Mesenchymal stem cell (in vitro differentiated cells and primary cell): Measurements from ENCODE around the gene ARHGEF5.
"Not testable (repeated sequence)": the region's sequence is repeated elsewhere in the genome, so short reads cannot be mapped to it uniquely, and the experiment has no call there.

Source experiments
- DNase-seq: peaks from one replicate; pipeline ENCODE4 v3.0.0-alpha.2; 2013
- H2AFZ ChIP-seq: one replicate; pipeline ENCODE4 v1.6.1; 2013; ENCODE audit warnings: low read depth, mild to moderate bottlenecking, control low read depth, inconsistent platforms, low read length, moderate library complexity
- H2AK5ac ChIP-seq: 2 replicates; pipeline ENCODE4 v1.6.1; 2013; ENCODE audit warnings: low read length, moderate library complexity, mild to moderate bottlenecking, inconsistent platforms; ENCODE audit not compliant: severe bottlenecking
- H2BK120ac ChIP-seq: one replicate; pipeline ENCODE4 v1.6.1; 2013; ENCODE audit warnings: low read depth, mild to moderate bottlenecking, inconsistent platforms, low read length, moderate library complexity
- H2BK12ac ChIP-seq, 2 experiments: one replicate each; pipeline ENCODE4 v1.6.1; 2013; ENCODE audit warnings: inconsistent platforms in 2 of 2, low read length in 2 of 2, mild to moderate bottlenecking in 2 of 2, moderate library complexity in 2 of 2, control low read depth in 1 of 2
- H2BK15ac ChIP-seq: one replicate; pipeline ENCODE4 v1.6.1; 2013; ENCODE audit warnings: mild to moderate bottlenecking, low read depth, inconsistent platforms; ENCODE audit not compliant: poor library complexity, severe bottlenecking
- H2BK5ac ChIP-seq: 2 replicates; pipeline ENCODE4 v1.6.1; 2013; ENCODE audit warnings: low read depth, mild to moderate bottlenecking, low read length, control low read depth, inconsistent platforms; ENCODE audit not compliant: poor library complexity, severe bottlenecking
- H3K14ac ChIP-seq, 2 experiments: one replicate each; pipeline ENCODE4 v1.6.1; 2013; ENCODE audit warnings: inconsistent platforms in 2 of 2, low read length in 2 of 2, control low read depth in 1 of 2, mild to moderate bottlenecking in 1 of 2, moderate library complexity in 1 of 2
- H3K18ac ChIP-seq, 2 experiments: one replicate each; pipeline ENCODE4 v1.6.1; 2013; ENCODE audit warnings: inconsistent platforms in 2 of 2, low read length in 2 of 2, control low read depth in 1 of 2, low read depth in 1 of 2, mild to moderate bottlenecking in 1 of 2
- H3K23ac ChIP-seq, 2 experiments: one replicate each; pipeline ENCODE4 v1.6.1; 2013; ENCODE audit warnings: inconsistent platforms in 2 of 2, low read length in 2 of 2, mild to moderate bottlenecking in 2 of 2, moderate library complexity in 2 of 2, control low read depth in 1 of 2
- H3K27ac ChIP-seq: 2 replicates; pipeline ENCODE4 v1.5.1; 2013; ENCODE audit warnings: mild to moderate bottlenecking, moderate library complexity, low read length, control low read depth, inconsistent platforms; ENCODE audit not compliant: poor library complexity, severe bottlenecking
- H3K27me3 ChIP-seq, 2 experiments: 2 replicates each; pipeline versions ENCODE4 v1.6.1 to v1.7.0; 2013; ENCODE audit warnings: low read length in 2 of 2, mild to moderate bottlenecking in 2 of 2, moderate library complexity in 2 of 2, control low read depth in 1 of 2, inconsistent platforms in 1 of 2; ENCODE audit not compliant: control insufficient read depth in 1 of 2, insufficient read depth in 1 of 2
- H3K36me3 ChIP-seq, 2 experiments: 2 replicates each; pipeline versions ENCODE4 v1.6.1 to v1.7.0; 2013; ENCODE audit warnings: low read length in 2 of 2, control low read depth in 1 of 2, inconsistent platforms in 1 of 2, low read depth in 1 of 2, mild to moderate bottlenecking in 1 of 2; ENCODE audit not compliant: insufficient read depth in 2 of 2, control insufficient read depth in 1 of 2
- H3K4ac ChIP-seq, 2 experiments: one replicate each; pipeline ENCODE4 v1.6.1; 2013; ENCODE audit warnings: inconsistent platforms in 2 of 2, low read length in 2 of 2, mild to moderate bottlenecking in 2 of 2, moderate library complexity in 2 of 2, control low read depth in 1 of 2, low read depth in 1 of 2
- H3K4me1 ChIP-seq: 2 replicates; pipeline ENCODE4 v1.6.1; 2013; ENCODE audit warnings: low read depth, low read length, control low read depth; ENCODE audit not compliant: control insufficient read depth, insufficient read depth
- H3K4me2 ChIP-seq: 2 replicates; pipeline ENCODE4 v1.6.1; 2013; ENCODE audit warnings: low read length, mild to moderate bottlenecking, inconsistent platforms; ENCODE audit not compliant: poor library complexity, severe bottlenecking
- H3K4me3 ChIP-seq, 2 experiments: 2 replicates each; pipeline versions ENCODE4 v1.5.1 to v1.7.0; 2013; ENCODE audit warnings: low read length in 2 of 2, mild to moderate bottlenecking in 2 of 2, control low read depth in 1 of 2, low read depth in 1 of 2; ENCODE audit not compliant: insufficient read depth in 1 of 2
- H3K79me1 ChIP-seq: replicated peaks from 2 replicates; pipeline ENCODE4 v1.6.1; 2013; ENCODE audit warnings: mild to moderate bottlenecking, control low read depth, low read length, inconsistent platforms; ENCODE audit not compliant: poor library complexity, severe bottlenecking
- H3K9ac ChIP-seq: 2 replicates; pipeline ENCODE4 v1.7.0; 2013; ENCODE audit warnings: mild to moderate bottlenecking, low read length, moderate library complexity
- H3K9me3 ChIP-seq: 2 replicates; pipeline ENCODE4 v1.7.0; 2013; ENCODE audit warnings: mild to moderate bottlenecking, low read length; ENCODE audit not compliant: control insufficient read depth
- H4K8ac ChIP-seq: one replicate; pipeline ENCODE4 v1.6.1; 2013; ENCODE audit warnings: inconsistent platforms, mild to moderate bottlenecking, low read length, moderate library complexity
- H4K91ac ChIP-seq: one replicate; pipeline ENCODE4 v1.6.1; 2013; ENCODE audit warnings: mild to moderate bottlenecking, low read length, inconsistent platforms
- WGBS: methylation state at CpG from one replicate; pipeline ENCODE4 v1.1.7; 2013; ENCODE audit warnings: mixed read lengths; 5-methylcytosine and 5-hydroxymethylcytosine counted together

The ARHGEF5 gene

GRCh38 chr7:144317537-144317936 is 37.7 kb upstream of the ARHGEF5 start:
- H3K18ac ChIP-seq, H2AFZ ChIP-seq, H3K4me1 ChIP-seq, H3K36me3 ChIP-seq, H2BK15ac ChIP-seq, H3K4me3 ChIP-seq, H3K23ac ChIP-seq, H3K14ac ChIP-seq, H2AK5ac ChIP-seq, H2BK12ac ChIP-seq, DNase-seq, H2BK120ac ChIP-seq, H2BK5ac ChIP-seq, H4K8ac ChIP-seq, H3K27ac ChIP-seq, H3K9ac ChIP-seq, H4K91ac ChIP-seq, H3K4me2 ChIP-seq, H3K79me1 ChIP-seq, H3K4ac ChIP-seq, H3K9me3 ChIP-seq, H3K27me3 ChIP-seq: not testable (repeated sequence)
- no CpG with 5 or more reads among the region's 1 CpG for WGBS

- H2AFZ ChIP-seq, H3K9ac ChIP-seq, H3K4me1 ChIP-seq, DNase-seq, H4K91ac ChIP-seq, H2AK5ac ChIP-seq, H3K27ac ChIP-seq, H3K14ac ChIP-seq, H3K4me2 ChIP-seq, H3K23ac ChIP-seq, H3K4ac ChIP-seq, H3K27me3 ChIP-seq, H2BK12ac ChIP-seq, H3K79me1 ChIP-seq, H2BK15ac ChIP-seq, H3K18ac ChIP-seq, H3K9me3 ChIP-seq, H2BK120ac ChIP-seq, H2BK5ac ChIP-seq, H3K36me3 ChIP-seq, H4K8ac ChIP-seq, H3K4me3 ChIP-seq: not testable (repeated sequence)
- no CpG with 5 or more reads among the region's 2 CpGs for WGBS
Observed at GRCh38 chr7:144319547-144319946, 35.7 kb upstream of the ARHGEF5 start.

GRCh38 chr7:144321677-144322206 is 33.5 kb upstream of the ARHGEF5 start:
- H3K9ac ChIP-seq, H3K18ac ChIP-seq, H3K4me2 ChIP-seq, H3K79me1 ChIP-seq, H2BK120ac ChIP-seq, H3K4me3 ChIP-seq, H3K4me1 ChIP-seq, H3K27me3 ChIP-seq, H2AFZ ChIP-seq, H2AK5ac ChIP-seq, H3K4ac ChIP-seq, DNase-seq, H2BK15ac ChIP-seq, H4K91ac ChIP-seq, H2BK12ac ChIP-seq, H3K14ac ChIP-seq, H3K23ac ChIP-seq, H3K27ac ChIP-seq, H2BK5ac ChIP-seq, H4K8ac ChIP-seq, H3K9me3 ChIP-seq, H3K36me3 ChIP-seq: not testable (repeated sequence)
- no CpG with 5 or more reads among the region's 3 CpGs for WGBS

- no CpG with 5 or more reads among the region's 4 CpGs for WGBS
- H3K79me1 ChIP-seq, H3K18ac ChIP-seq, H3K9ac ChIP-seq, H3K27me3 ChIP-seq, H4K8ac ChIP-seq, H2BK15ac ChIP-seq, H2AK5ac ChIP-seq, H3K23ac ChIP-seq, H3K14ac ChIP-seq, H2BK120ac ChIP-seq, H3K9me3 ChIP-seq, H2BK5ac ChIP-seq, H3K4me3 ChIP-seq, DNase-seq, H3K4ac ChIP-seq, H2AFZ ChIP-seq, H3K27ac ChIP-seq, H3K4me2 ChIP-seq, H3K4me1 ChIP-seq, H3K36me3 ChIP-seq, H2BK12ac ChIP-seq, H4K91ac ChIP-seq: not testable (repeated sequence)
Observed at GRCh38 chr7:144323359-144323758, 31.8 kb upstream of the ARHGEF5 start.
